ENCODE results near the gene SLC20A1.

The SLC20A1 gene

DNA sequence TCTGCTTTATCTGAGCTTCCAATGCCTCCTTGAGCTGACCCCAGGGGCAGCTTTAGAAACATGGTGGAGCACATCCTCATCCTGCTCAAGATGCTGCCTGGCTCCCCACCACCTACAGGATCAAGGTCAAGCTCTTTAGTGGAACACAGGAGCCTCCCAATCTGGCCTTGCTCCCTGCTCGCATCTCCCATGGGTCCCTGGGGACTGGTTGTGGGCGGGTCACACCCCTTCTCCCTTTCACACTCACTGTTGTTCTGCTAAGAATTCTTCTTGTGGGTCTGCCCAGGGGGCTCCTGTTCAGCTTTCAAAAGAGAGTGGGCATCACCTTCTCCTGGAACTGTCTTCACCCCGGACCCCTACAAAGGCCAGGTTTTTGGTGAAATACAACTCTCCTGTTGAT lies 66.7 kb downstream of the SLC20A1 start:
- DNase-seq = no peak

DNA sequence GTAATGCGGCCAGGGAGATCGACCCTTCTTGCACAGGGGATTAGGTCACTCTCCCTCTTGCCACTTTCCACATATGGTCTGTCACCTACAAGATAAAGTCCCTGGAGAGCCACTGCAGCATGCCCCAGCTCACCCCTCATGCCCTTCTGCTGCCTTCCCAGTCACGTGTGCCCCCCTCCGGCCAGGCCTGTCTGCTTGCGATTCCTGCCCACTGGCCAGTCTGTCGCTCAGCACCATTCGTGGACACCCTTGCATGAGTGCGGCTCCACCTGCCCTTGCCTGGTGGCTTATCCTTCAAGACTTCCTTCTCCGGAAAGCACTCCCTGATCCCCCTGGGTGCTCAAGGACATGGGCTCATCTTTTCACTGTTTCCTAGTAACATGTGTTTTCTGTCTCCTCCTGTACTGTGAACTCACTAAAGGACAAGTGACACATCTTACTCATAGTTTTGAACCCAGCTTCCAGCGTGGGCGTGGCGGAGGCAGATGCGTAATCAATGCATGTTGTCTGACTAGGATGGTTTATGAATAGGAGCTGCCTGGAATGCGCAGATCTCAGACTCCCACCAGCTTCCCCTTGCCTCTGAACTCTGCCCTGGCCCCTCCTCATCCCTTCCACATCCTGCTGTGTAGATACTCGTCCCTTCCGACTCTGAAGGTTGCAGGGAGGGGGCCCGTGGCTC lies 67.3 kb downstream of the SLC20A1 start:
- DNase-seq = no peak
